ENCODE data around the gene DIP2C.

DIP2C gene

GRCh38 chr10:260819-261429 is 428.5 kb downstream of the DIP2C start:
- no peak for TF ChIP-seq CTCF (IDR thresholded peaks at IDR 0.05; ENCODE audit: low read length, missing control alignments)
- DNase-seq (ENCODE audit: low read depth), result no peak
- H3K4me3 ChIP-seq (replicated peaks; ENCODE audit: low read depth, low read length), result no peak overlapping the region

- DNase-seq (ENCODE audit: low read depth), result no peak
- no peak for TF ChIP-seq CTCF (IDR thresholded peaks at IDR 0.05; ENCODE audit: low read length, missing control alignments)
- no peak overlapping the region for H3K4me3 ChIP-seq (replicated peaks; ENCODE audit: low read depth, low read length)
Observed at GRCh38 chr10:251982-252582, 437.4 kb downstream of the DIP2C start.

- DNase-seq (ENCODE audit: low read depth), result no peak
- no peak overlapping the region for H3K4me3 ChIP-seq (replicated peaks; ENCODE audit: low read depth, low read length)
- no peak for TF ChIP-seq CTCF (IDR thresholded peaks at IDR 0.05; ENCODE audit: low read length, missing control alignments)
Observed at GRCh38 chr10:248307-248706, 441.2 kb downstream of the DIP2C start.

GRCh38 chr10:247480-247879 is 442.0 kb downstream of the DIP2C start:
- DNase-seq (ENCODE audit: low read depth), result no peak
- no peak for TF ChIP-seq CTCF (IDR thresholded peaks at IDR 0.05; ENCODE audit: low read length, missing control alignments)
- no peak overlapping the region for H3K4me3 ChIP-seq (replicated peaks; ENCODE audit: low read depth, low read length)

DNA sequence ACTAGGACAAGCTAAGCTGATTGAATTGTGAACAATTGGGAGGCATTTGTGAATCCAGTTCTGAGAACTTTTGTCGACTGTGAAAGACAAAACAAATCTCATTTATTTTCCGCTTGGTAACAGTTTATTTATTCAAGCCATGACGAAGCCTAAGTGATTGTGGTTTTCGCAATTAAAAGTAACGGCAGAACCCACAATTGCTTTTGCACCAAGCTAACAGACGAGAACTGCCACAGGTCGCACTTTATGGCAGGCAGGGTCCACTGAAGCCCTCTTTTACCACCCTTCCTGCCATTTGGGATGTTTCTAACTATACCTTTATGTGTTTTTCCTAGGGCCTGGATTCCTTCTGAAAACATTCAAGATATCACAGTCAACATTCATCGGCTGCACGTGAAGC is 443.0 kb downstream of the DIP2C start:
- TF ChIP-seq CTCF (IDR thresholded peaks at IDR 0.05; ENCODE audit: low read length, missing control alignments), result no peak
- H3K4me3 ChIP-seq (replicated peaks; ENCODE audit: low read depth, low read length), result no peak overlapping the region
- DNase-seq (ENCODE audit: low read depth), result no peak

DNA sequence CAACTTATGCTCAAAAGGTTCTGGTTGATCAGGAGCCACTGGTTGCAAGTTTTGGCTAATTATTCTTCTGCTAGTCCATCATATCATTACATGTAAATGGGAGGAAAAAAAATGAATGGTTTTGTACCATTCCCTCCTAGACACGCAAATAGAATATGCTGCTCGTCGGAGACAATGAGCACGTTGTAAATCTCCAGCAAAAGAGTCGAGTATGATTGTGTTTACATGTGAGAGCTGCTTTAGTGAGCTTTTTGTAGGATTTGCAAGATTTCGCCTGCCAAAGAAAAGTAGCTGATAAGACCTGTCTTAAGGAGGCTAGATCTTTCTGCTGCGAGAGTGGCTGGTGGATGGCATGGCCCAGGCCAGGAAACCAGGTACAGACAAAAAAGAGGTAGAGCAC is 445.2 kb downstream of the DIP2C start:
- no peak for TF ChIP-seq CTCF (IDR thresholded peaks at IDR 0.05; ENCODE audit: low read length, missing control alignments)
- no peak for DNase-seq (ENCODE audit: low read depth)
- no peak overlapping the region for H3K4me3 ChIP-seq (replicated peaks; ENCODE audit: low read depth, low read length)

Measured in fibroblast of pulmonary artery (primary cell).